ENCODE data around the gene NCDN.

DNA sequence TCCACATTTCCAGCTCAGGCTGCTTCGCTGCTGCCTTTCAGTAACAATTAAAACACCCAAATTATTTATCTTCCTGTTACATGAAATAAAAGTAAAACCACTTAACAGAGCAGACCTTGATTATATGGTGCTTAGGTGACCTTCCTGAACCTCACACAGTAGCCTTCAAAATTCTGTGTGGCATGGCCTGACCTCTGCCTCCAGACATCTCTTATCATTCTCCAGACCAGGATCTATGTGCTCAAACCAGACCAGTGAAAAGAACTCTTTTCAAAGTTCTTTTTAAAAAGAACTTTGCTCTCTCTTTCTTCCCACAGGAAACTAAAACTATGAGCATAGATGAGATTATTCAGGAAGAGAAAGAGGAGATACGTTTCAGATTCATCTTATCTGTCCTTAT, 38.2 kb upstream of the NCDN start:
- TF ChIP-seq, protein P1, sequence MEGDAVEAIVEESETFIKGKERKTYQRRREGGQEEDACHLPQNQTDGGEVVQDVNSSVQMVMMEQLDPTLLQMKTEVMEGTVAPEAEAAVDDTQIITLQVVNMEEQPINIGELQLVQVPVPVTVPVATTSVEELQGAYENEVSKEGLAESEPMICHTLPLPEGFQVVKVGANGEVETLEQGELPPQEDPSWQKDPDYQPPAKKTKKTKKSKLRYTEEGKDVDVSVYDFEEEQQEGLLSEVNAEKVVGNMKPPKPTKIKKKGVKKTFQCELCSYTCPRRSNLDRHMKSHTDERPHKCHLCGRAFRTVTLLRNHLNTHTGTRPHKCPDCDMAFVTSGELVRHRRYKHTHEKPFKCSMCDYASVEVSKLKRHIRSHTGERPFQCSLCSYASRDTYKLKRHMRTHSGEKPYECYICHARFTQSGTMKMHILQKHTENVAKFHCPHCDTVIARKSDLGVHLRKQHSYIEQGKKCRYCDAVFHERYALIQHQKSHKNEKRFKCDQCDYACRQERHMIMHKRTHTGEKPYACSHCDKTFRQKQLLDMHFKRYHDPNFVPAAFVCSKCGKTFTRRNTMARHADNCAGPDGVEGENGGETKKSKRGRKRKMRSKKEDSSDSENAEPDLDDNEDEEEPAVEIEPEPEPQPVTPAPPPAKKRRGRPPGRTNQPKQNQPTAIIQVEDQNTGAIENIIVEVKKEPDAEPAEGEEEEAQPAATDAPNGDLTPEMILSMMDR (conservative IDR thresholded peaks at IDR 0.05; ENCODE audit: low read length), result no peak
- TF ChIP-seq EZH2phosphoT487 (IDR thresholded peaks at IDR 0.05; ENCODE audit: borderline replicate concordance, low read depth, low read length), result no peak

Measured in OCI-LY7 (cell line).